H1 (cell line): ENCODE results near the gene HEPHL1. TPM values are rescaled to one million over a fixed set of nuclear protein-coding genes. Genes with fewer than 3 reads are reported as not detected.

Experiments used
- CREB1 ChIP-seq: IDR thresholded peaks from 2 replicates; pipeline ENCODE4 v1.6.1; 2012; ENCODE audit warnings: inconsistent platforms
- CTCF ChIP-seq, 3 experiments: IDR thresholded peaks; 1 replicate in 2 of 3; 2 replicates in 1 of 3; pipeline versions ENCODE4 v1.5.1 to v1.6.1; 2011; ENCODE audit warnings: low read length in 3 of 3, mild to moderate bottlenecking in 3 of 3, inconsistent platforms in 2 of 3, low read depth in 1 of 3, moderate library complexity in 1 of 3; ENCODE audit not compliant: insufficient read depth in 1 of 3; ENCODE audit errors: control extremely low read depth in 1 of 3
- EP300 ChIP-seq, 2 experiments: IDR thresholded peaks; 1 replicate in 1 of 2; 2 replicates in 1 of 2; pipeline ENCODE4 v1.6.1; 2011 to 2012; ENCODE audit warnings: low read depth in 2 of 2, low read length in 2 of 2, mild to moderate bottlenecking in 2 of 2, borderline replicate concordance in 1 of 2, inconsistent platforms in 1 of 2, moderate library complexity in 1 of 2
- EZH2 ChIP-seq: fragments of 200-600 bp; sonication (generic); IDR thresholded peaks from 2 replicates; pipeline ENCODE4 v1.7.1; 2012; ENCODE audit warnings: low read depth, mild to moderate bottlenecking, moderate library complexity, low read length, inconsistent platforms; ENCODE audit not compliant: severe bottlenecking
- MAFK ChIP-seq: IDR thresholded peaks from 2 replicates; pipeline ENCODE4 v1.6.1; 2012; ENCODE audit warnings: low read depth, mild to moderate bottlenecking, improper control_type of control experiment, low read length
- SP2 ChIP-seq: IDR thresholded peaks from 2 replicates; pipeline ENCODE4 v1.6.1; 2012; ENCODE audit warnings: mild to moderate bottlenecking, low read length, inconsistent platforms
- polyA plus RNA-seq, 7 experiments: library from polyadenylated mRNA; depleted of rRNA in 3 of 7; stranded (reverse) in 5 of 7; unstranded in 2 of 7; fragments of >200 nt in 5 of 7; fragments of 200-250 nt in 2 of 7; gene quantifications; 1 replicate in 5 of 7; 2 replicates in 1 of 7; 4 replicates in 1 of 7; pipeline versions ENCODE4 v1.2.1 to v1.2.3, GENCODE V29; 2011 to 2013; ENCODE audit warnings: missing spikeins in 2 of 7, mixed read lengths in 2 of 7
- total RNA-seq: library from RNA; stranded (reverse); fragmentation: NEBNext Ultra II Directional; extraction: Animal tissue kit (Norgen Biotek cat#: 25700); gene quantifications from 2 replicates; pipeline ENCODE4 v1.2.1, GENCODE V29; 2021
- TF ChIP-seq, protein P1 (sequence below): IDR thresholded peaks from 2 replicates; pipeline ENCODE4 v1.6.1; 2011; ENCODE audit warnings: low read depth, mild to moderate bottlenecking, low read length; ENCODE audit not compliant: insufficient read depth

HEPHL1 gene
- total and polyA plus RNA-seq, 2 of the 8 experiments (the other 6 are each of a cell fraction or from before 2014, with no cell fraction given), result 0.09 to 0.11 TPM

DNA sequence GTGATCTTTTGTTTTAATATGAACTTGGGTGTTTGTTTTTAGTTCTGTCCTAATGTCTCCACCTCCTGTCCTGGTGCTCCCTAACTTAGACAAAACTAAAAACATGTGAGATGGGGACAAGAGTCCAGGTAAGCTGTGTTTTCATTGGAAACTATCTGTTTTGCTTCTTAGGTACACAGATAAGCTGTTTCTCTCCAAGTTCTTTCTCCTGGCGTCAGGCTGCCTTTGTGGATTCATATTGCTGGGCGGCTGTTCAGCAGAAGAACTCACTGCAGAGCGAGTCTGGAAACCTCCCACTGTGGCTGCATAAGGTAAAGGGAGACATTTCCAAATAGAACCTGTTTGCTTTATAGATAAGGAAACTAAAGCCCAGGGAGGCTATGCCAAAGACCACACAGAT, 132.2 kb downstream of the HEPHL1 start (continued):
- TF ChIP-seq CTCF (IDR thresholded peaks at IDR 0.05; ENCODE audit: control extremely low read depth in 1 of 3, insufficient read depth in 1 of 3, low read depth in 1 of 3, low read length in 3 of 3), result no peak
- TF ChIP-seq SP2, result no peak
- TF ChIP-seq EZH2, result no peak
- TF ChIP-seq, protein P1, sequence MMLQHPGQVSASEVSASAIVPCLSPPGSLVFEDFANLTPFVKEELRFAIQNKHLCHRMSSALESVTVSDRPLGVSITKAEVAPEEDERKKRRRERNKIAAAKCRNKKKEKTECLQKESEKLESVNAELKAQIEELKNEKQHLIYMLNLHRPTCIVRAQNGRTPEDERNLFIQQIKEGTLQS, result no peak
- TF ChIP-seq MAFK, result no peak
- no peak for TF ChIP-seq EP300 (IDR thresholded peaks at IDR 0.05; ENCODE audit: borderline replicate concordance in 1 of 2, low read depth in 2 of 2, low read length in 2 of 2)
- no peak for TF ChIP-seq CREB1
- TF ChIP-seq, all 59 proteins: peak for 0
